ENCODE results near the gene ATOSB. TPM values are rescaled to one million over a fixed set of nuclear protein-coding genes. Genes with fewer than 3 reads are reported as not detected.

ATOSB gene
- total and polyA plus RNA-seq, 2 of the 8 experiments (the other 6 are each of a cell fraction or from before 2014, with no cell fraction given): 6.9 to 10.4 TPM

GRCh38 chr9:35111001-35111933 is 4.4 kb downstream of the ATOSB start (continued):
- peak in 1 of 2 experiments; percentile 78; a peak in 1 of 4 replicates for TF ChIP-seq SIN3A (conservative IDR thresholded peaks at IDR 0.05 in 1 of 2, IDR thresholded peaks at IDR 0.05 in 1 of 2; ENCODE audit: low read depth in 1 of 2, low read length in 2 of 2)
- peak; percentile 86 for TF ChIP-seq SP1 (IDR thresholded peaks at IDR 0.05; ENCODE audit: low read depth, low read length)
- 0 out of 2 replicates have a peak, but pooled peaks have one; percentile 4 for TF ChIP-seq TBP (IDR thresholded peaks at IDR 0.05; ENCODE audit: low read depth, low read length)

Measured in H1 (cell line).